Suprapubic skin (tissue), 4 donors: Measurements from ENCODE around the gene PRKD2. TPM values are rescaled to one million over a fixed set of nuclear protein-coding genes. Genes with fewer than 3 reads are reported as not detected.

Experiments used
- DNase-seq, 2 donors: peaks; one replicate each; pipeline ENCODE4 v3.0.0-alpha.2; 2019; ENCODE audit warnings: low spot score in 2 of 2
- H3K27ac ChIP-seq: fragments of 200-600 bp; sonication (generic); one replicate; pipeline ENCODE4 v1.5.1; 2019
- H3K27me3 ChIP-seq: fragments of 200-600 bp; sonication (generic); one replicate; pipeline ENCODE4 v1.5.1; 2019
- H3K36me3 ChIP-seq: fragments of 200-600 bp; sonication (generic); one replicate; pipeline ENCODE4 v1.5.1; 2019
- H3K4me1 ChIP-seq: fragments of 200-600 bp; sonication (generic); one replicate; pipeline ENCODE4 v1.5.1; 2019
- H3K4me3 ChIP-seq: fragments of 200-600 bp; sonication (generic); one replicate; pipeline ENCODE4 v1.5.1; 2019; ENCODE audit warnings: mild to moderate bottlenecking
- H3K9me3 ChIP-seq: fragments of 200-600 bp; sonication (generic); one replicate; pipeline ENCODE4 v1.5.1; 2019
- CTCF ChIP-seq, 2 donors: fragments of 200-600 bp in 1 of 2; fragments of 450-650 bp in 1 of 2; sonication (generic) in 1 of 2; IDR thresholded peaks; one replicate each; pipeline ENCODE4 v1.5.1; 2016 to 2019; ENCODE audit warnings: antibody characterized with exemption in 2 of 2, mild to moderate bottlenecking in 1 of 2, moderate library complexity in 1 of 2
- EP300 ChIP-seq: sonication (generic); formaldehyde crosslinking; IDR thresholded peaks from one replicate; pipeline ENCODE4 v1.6.1; 2017; ENCODE audit warnings: antibody characterized with exemption
- POLR2A ChIP-seq, 2 donors: fragments of 450-650 bp; IDR thresholded peaks; one replicate each; pipeline ENCODE4 v1.6.1; 2017; ENCODE audit warnings: antibody characterized with exemption in 2 of 2, mild to moderate bottlenecking in 2 of 2, moderate library complexity in 2 of 2
- POLR2AphosphoS5 ChIP-seq, 3 donors: sonication (generic); formaldehyde crosslinking; IDR thresholded peaks; one replicate each; pipeline ENCODE4 v1.6.1; 2017; ENCODE audit warnings: antibody characterized with exemption in 3 of 3
- WGBS: methylation state at CpG from one replicate; pipeline ENCODE4 v1.1.5; 2018; 5-methylcytosine and 5-hydroxymethylcytosine counted together
- total RNA-seq, 4 donors: library from RNA; depleted of rRNA; stranded (reverse); fragments of >200 nt; gene quantifications; one replicate each; pipeline ENCODE4 v1.1.0, GENCODE V29; 2016

PRKD2 gene
- total RNA-seq, 4 donors from 2014 or later, result 51.5 to 136 (median 61.2) TPM

DNA sequence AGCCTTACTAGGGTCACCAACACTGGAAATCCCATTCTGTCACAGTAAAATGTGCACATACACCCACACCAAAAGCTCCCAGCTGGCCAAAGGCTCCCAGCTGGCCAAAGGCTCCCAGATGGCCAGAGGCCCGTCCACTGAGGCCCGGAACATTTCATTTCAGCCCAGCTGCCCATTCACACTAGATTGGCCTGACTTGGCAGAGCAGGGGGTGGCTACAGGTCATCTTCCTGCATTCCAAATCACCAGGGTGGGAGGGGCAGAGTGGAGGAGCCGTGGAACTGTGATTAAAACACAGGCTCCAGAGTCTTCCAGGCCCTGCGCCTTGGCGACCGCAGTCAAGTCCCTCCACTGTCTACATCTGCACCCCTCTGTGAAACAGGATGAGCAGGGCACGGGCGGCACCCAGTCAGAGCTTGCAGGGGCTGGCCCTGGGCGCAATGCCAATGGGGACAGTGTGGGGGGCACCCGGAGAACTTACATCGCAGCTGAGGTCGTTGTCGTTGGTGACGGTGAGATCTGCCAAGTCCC is 10.1 kb upstream of the PRKD2 start:
- Histone ChIP-seq H3K4me1 (peaks cover 17% of the 10 kb centered on the region), H3K27ac (no peak overlapping the region), H3K4me3 (no peak overlapping the region), H3K9me3 (no peaks in the 10 kb centered on the region), H3K36me3 (peaks cover 98% of the 10 kb centered on the region), H3K27me3 (no peaks in the 10 kb centered on the region)
- DNase-seq, result no peak
- TF ChIP-seq EP300 (no peak), POLR2AphosphoS5 (IDR thresholded peaks at IDR 0.05) (no peak), POLR2A (IDR thresholded peaks at IDR 0.05) (no peak), CTCF (IDR thresholded peaks at IDR 0.05) (no peak)
- 73% methylated on average over 11 of the region's 14 CpGs for WGBS

DNA sequence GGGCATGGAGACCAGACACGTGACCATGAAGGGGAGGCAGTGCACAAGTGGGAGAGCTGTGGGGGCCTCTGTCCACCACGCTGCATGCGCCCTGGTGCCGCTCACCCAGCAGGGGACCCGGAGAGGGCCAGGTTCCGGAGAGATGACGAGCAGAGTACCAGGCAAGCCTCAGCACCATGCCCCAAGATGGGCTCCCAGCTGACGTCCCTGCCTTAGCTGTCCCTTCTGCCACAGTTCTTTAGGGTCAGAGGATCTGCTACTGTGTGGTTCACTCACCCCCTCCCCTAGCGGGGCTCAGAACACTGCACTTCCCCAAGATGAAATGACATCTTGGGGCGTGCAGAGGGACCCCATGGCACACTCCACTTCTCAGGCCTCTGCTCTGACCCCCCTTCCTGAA is 9.6 kb upstream of the PRKD2 start:
- Histone ChIP-seq H3K4me3 (no peak overlapping the region), H3K36me3 (peaks cover 98% of the 10 kb centered on the region), H3K27ac (no peak overlapping the region), H3K27me3 (no peaks in the 10 kb centered on the region), H3K4me1 (peaks cover 15% of the 10 kb centered on the region), H3K9me3 (no peaks in the 10 kb centered on the region)
- WGBS, result 87% methylated on average over 9 of the region's 10 CpGs
- TF ChIP-seq CTCF (IDR thresholded peaks at IDR 0.05) (no peak), EP300 (no peak), POLR2AphosphoS5 (IDR thresholded peaks at IDR 0.05) (no peak), POLR2A (IDR thresholded peaks at IDR 0.05) (no peak)
- no peak for DNase-seq

DNA sequence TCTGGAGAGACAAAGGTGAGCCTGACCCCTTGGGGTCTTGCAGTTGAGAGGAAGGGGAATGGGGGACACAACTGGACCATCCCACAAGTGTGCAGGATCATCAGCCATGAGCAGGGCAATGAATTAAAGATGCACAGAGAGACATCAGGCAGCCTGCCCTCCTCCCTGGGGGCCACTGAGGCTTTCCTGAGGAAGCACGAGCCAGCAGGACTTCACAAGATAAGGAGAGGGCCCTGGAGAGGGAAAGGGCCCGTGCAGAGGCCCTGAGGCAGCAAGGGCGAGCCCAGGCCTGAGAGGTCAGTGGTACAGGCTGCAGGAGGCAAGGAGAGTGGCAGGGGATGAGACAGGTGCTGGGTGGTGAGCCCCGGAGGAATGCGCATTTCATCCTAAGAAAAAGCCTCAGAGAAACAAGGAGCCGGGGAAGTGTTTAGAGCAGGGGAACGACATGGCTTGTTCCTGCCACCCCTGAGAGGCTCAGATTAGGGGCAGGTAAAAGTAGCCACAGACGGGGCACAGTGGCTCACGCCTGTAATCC is 9.0 kb upstream of the PRKD2 start:
- TF ChIP-seq CTCF (IDR thresholded peaks at IDR 0.05) (no peak), POLR2A (IDR thresholded peaks at IDR 0.05) (no peak), POLR2AphosphoS5 (IDR thresholded peaks at IDR 0.05) (no peak), EP300 (no peak)
- Histone ChIP-seq H3K4me3 (no peak overlapping the region), H3K27me3 (no peaks in the 10 kb centered on the region), H3K27ac (no peak overlapping the region), H3K36me3 (peaks cover 98% of the 10 kb centered on the region), H3K4me1 (peaks cover 8% of the 10 kb centered on the region), H3K9me3 (no peaks in the 10 kb centered on the region)
- 77% methylated on average over 9 of the region's 9 CpGs for WGBS
- no peak for DNase-seq

GRCh38 chr19:46725036-46725820 is 8.3 kb upstream of the PRKD2 start:
- 93% methylated on average over 25 of the region's 26 CpGs for WGBS
- no peak overlapping the region for H3K4me3 ChIP-seq
- no peaks in the 10 kb centered on the region for H3K9me3 ChIP-seq
- no peak for TF ChIP-seq POLR2A (IDR thresholded peaks at IDR 0.05)
- no peak for TF ChIP-seq CTCF (IDR thresholded peaks at IDR 0.05)
- TF ChIP-seq POLR2AphosphoS5 (IDR thresholded peaks at IDR 0.05), result no peak
- TF ChIP-seq EP300, result no peak
- H3K36me3 ChIP-seq, result peaks cover 98% of the 10 kb centered on the region
- H3K27me3 ChIP-seq, result no peaks in the 10 kb centered on the region
- no peak for DNase-seq
- no peak overlapping the region for H3K27ac ChIP-seq
- peaks cover 6% of the 10 kb centered on the region for H3K4me1 ChIP-seq

DNA sequence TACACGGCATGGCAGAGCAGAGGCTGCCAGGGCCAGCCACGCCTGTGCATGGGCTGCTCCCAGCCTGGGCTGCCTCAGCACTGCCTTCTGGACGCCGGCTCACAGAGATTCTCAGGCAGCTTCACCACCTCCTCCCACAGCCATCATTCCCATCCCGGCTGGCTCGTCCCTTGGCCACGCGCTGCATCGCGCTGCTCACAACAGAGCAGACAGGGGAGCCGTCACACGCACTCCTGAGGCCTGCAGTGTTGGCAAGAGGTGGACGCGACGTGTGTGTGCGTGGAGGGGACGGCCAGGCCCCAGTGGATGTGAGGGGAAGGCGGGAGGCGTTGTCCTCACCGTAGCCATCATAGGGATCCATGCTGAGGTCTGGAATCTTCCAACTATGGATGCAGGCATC is 7.6 kb upstream of the PRKD2 start:
- no peaks in the 10 kb centered on the region for H3K27me3 ChIP-seq
- TF ChIP-seq POLR2AphosphoS5 (IDR thresholded peaks at IDR 0.05) (no peak), POLR2A (IDR thresholded peaks at IDR 0.05) (no peak), CTCF (IDR thresholded peaks at IDR 0.05) (no peak), EP300 (no peak)
- no peak for DNase-seq
- no peak overlapping the region for H3K27ac ChIP-seq
- H3K9me3 ChIP-seq, result no peaks in the 10 kb centered on the region
- peaks cover 98% of the 10 kb centered on the region for H3K36me3 ChIP-seq
- peaks cover 6% of the 10 kb centered on the region for H3K4me1 ChIP-seq
- WGBS, result 89% methylated on average over 20 of the region's 20 CpGs
- no peak overlapping the region for H3K4me3 ChIP-seq
